Measurements from ENCODE around the gene MAP3K9.

DNA sequence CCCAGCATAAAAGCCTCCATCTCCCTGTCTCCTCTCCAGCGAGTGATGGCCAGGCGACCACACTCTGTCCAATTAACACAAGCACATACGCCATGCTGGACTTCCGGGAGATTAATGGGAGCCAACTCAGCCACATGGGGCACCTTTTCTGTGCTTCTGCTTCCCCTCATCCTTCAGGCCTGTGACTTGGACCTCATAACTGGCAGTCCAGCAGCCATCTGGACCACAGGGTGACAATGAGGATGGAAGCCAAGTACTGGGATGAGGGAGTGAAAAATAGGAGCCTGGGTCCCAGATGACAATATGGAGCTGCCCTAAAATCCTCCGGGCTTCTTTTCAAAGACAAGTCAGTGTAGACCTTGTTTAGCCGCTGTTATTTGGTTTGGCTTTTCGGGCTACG is 12.8 kb downstream of the MAP3K9 start:
- TF ChIP-seq, protein P1, sequence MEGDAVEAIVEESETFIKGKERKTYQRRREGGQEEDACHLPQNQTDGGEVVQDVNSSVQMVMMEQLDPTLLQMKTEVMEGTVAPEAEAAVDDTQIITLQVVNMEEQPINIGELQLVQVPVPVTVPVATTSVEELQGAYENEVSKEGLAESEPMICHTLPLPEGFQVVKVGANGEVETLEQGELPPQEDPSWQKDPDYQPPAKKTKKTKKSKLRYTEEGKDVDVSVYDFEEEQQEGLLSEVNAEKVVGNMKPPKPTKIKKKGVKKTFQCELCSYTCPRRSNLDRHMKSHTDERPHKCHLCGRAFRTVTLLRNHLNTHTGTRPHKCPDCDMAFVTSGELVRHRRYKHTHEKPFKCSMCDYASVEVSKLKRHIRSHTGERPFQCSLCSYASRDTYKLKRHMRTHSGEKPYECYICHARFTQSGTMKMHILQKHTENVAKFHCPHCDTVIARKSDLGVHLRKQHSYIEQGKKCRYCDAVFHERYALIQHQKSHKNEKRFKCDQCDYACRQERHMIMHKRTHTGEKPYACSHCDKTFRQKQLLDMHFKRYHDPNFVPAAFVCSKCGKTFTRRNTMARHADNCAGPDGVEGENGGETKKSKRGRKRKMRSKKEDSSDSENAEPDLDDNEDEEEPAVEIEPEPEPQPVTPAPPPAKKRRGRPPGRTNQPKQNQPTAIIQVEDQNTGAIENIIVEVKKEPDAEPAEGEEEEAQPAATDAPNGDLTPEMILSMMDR (IDR thresholded peaks at IDR 0.05; ENCODE audit: low read length), result no peak
- TF ChIP-seq EZH2phosphoT487 (IDR thresholded peaks at IDR 0.05; ENCODE audit: low read length), result no peak
